HUDEP-2 (cell line): Measurements from ENCODE around the gene PHF14.

Source experiments
- DNase-seq, 76 experiments: peaks; one replicate each; lab custom pipeline; 2025; ENCODE audit not compliant: unreplicated experiment in 76 of 76; lab: John Stamatoyannopoulos, UW

Gene PHF14

DNA sequence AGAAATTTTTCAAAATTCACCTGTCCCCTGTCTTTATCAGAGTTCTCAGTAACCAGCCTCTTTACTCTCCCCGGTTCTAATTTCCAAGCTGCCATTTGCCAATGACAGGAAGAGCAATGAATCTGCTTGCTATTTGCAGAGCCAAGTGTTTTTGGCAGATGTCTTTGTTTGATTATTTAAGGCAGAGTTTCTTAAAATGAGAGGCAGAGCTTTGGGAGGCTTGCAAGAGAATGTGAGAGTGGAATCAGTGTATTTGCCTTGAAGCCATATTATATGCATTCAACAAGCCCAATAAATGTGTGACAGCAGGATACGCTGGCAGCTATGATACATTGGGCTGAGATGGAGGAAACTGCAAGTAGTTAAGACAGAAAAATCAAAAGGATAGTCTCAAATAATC lies 196.5 kb downstream of the PHF14 start:
- no peak for DNase-seq

DNA sequence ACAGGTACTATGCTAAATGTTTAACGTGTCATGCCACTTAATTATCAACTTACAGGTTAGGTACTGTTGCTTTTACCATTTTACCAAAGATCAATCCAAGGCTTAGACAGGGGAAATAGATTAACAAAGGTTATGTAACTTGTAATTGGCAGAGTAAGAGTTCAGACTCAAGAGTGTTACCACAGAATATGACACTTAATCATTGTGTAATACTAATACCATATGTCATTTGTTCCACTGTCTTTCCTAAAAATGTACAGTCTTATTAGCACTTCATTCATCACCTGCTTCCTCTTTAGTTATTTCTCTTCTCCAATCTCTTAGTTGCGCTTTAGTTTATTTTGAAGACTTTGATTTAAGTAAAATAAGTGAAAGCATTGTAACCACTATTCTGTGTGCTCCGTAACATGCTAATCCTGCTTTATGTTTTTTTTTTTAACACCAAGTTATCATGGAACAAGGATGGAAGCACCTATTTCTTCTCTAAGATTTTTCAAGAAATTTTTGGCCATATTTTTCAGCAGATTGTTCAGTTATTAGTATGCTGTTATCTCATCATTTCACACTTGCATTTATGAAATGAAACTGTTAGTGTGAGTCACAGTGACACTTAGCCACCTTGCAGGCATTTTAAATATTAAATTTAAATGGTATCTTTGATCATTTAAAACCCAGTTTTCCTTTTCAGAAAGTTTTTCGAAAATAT lies 197.3 kb downstream of the PHF14 start:
- no peak for DNase-seq

DNA sequence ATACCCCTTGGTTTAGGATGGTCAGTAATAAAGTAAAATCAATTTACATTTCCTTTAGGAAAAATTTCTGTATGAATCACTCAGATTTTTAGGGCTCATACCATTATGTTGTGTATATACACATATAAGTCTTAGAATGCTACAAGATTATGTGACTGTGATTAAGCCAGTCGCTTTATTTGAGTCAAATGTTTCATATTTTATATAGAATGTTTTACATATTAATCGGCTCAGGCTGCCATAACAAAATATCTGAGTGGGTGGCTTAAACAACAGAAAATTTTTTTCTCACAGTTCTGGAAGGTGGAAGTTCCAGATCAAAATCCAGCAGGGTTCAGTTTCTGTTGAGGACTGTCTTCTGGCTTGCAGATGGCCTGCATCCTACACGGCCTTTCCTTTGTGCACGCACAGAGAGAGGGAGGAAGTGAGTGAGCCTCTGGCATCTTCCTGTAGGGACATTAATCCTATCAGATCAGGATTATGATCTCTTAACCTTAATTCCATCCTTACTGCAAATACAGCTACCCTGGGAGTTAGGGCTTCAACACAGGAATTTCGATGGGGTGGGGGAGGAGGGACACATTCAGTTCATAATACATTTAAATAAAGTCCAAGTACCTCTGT lies 198.0 kb downstream of the PHF14 start:
- no peak for DNase-seq

DNA sequence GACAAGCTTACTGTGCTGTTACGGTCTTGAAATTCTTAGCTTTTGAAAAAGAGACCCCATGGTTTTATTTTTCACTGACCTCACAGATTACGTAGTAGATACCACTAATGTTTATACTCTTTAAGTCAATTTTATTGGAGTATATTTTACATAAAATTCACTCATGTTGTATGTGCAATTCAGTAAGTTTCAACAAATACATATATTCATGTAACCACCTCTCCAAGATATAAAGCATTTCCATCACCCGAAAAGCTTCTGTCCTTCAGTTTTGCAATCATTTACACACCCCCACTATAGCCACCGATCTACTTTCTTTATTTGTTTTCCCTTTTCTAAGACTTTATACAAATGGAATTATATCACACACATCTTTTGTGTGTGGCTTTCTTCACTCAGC lies 199.2 kb downstream of the PHF14 start:
- no peak for DNase-seq

DNA sequence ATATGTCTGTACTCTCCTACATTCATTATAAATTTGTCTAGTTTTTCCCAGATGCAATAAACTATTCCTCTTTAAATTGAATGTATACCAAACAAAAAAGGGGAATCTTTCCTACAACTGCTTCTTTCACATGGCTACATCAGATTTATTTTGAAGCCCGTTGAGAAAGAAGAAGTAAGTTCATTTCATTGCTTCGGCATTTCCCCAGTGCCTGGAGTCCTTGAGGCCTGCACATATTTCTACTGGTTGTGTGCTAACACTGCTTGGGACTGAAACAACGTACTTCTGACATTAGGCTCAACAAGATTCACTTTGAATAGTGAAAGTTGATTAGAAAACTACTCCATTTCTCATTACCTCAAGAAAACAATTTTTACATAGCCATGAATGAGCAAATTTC lies 201.7 kb downstream of the PHF14 start:
- no peak for DNase-seq

DNA sequence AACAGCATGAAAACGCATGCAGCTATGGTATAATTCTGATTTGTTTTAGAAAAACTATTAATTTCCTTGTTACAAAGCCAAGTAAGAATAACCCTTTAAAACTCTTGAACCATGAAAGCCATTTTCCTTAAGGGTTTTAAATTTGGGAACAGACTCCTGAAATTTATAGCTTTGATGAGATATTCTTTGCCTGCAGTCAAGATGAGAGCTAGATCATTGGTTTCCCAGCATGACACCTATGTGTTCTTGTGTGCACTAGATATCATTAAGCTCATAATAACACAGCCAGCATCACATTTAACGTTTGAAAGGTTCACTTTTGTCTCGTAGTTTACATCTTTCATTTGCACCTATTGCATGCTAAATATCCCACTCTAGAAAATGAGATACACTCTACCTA lies 202.2 kb downstream of the PHF14 start:
- DNase-seq = no peak

DNA sequence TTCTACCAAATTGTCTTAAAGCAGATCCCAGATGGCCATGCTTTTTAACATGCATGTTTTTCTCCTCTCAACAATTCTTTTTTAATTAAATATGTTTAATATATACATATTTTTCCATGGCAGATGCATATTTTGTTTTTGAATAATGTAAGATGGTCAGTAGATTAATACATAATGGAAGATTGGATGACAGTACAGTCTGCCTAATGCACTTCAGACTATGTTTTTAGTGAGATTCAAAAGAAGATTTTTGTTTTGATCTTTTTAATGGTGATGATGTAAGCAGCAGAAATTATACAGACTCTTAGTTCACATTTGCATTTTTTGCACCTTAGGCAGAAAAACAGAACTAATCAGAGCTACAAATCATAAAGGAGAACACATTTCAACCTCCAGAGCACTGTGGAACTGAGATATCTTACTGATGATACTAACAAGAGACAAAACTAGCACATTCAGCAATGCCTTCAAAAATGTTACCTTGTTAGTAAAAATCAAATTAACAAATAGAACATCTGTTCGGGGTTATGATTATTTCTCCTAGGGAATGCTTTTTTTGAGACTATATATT lies 203.4 kb downstream of the PHF14 start:
- no peak for DNase-seq

DNA sequence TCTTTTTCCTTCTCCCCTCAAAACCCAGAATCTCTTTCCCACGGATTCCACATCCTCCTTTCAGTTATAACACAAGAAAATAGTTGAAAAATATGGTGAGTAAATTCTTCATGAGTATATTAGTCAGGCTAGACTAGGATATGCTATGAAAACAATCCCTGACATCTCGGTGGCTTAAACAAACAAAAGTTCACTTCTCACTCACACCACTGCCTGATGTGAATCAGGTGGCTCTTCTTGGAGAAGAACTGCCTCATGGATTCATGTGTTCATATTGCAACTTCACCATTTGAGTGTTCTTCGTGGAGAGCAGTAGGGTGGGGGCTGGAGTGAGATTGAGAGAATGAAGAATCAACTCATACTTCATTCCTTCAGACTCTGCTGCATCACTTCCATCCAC lies 204.1 kb downstream of the PHF14 start:
- DNase-seq = no peak

DNA sequence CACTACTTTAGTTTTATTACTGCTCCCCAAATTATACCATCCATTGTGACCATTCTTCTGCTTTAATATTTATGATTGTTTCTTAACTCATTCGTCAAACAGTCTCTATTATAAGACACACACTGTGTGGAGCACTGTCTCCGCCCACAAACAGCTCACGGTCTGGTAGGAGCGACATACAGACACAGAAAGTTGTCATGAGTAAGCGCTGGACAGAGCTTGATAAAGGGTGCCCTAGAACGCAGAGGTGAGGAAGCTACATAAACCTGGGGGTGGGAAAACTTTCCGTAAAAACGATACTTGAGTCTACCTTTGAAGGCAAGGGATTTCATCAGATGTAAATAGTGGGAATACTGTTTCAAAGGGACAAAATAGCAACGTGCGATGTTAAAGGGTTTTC lies 207.9 kb downstream of the PHF14 start:
- DNase-seq = no peak

DNA sequence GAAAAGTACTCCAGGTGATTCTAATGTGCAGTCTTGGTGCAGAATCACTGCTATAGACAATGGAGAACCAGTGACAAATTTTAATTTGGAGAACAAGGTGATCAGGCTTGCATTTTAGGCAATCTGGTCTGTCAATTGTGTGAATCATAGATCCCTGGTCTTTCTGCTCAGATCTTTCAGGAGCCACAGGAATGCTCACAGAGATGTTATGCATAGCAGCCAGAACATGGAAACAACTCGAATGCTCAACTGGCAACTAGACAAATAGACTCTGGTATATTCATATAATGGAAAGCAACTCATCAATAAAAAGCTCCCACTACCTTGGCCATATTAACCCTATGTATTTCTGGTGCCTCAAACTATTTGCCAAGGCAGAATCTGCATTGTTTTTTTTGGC lies 209.1 kb downstream of the PHF14 start:
- no peak for DNase-seq

DNA sequence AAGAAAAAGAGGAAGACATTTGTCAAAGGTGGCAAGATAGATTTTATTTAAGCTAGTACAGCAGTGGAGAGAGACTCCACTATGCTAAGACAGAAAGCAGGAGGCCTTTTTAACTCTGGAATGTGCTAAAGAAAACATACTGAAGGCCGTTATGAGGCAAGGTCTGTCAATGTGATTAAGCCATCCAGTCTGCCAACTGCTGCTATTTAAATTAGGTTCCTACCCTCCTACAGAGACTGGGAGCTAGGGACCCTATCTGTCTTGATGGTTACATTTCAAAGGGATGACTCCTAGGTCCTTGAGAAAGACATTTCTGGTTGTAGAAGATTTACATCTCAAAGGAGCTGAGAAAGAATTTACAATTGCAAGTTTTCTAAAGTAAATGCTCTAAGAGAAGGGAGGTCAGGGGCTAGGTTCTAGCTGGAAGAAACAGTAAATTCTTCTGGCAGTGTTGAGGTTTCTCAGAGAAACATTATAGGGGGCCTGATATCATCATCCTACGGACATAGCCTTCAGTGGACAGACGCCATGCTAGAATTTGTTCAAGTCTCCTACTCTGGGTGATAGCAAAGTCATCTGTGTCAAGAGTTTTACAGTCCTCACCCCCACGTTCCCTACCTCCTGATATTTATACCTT lies 211.6 kb downstream of the PHF14 start:
- DNase-seq = no peak

DNA sequence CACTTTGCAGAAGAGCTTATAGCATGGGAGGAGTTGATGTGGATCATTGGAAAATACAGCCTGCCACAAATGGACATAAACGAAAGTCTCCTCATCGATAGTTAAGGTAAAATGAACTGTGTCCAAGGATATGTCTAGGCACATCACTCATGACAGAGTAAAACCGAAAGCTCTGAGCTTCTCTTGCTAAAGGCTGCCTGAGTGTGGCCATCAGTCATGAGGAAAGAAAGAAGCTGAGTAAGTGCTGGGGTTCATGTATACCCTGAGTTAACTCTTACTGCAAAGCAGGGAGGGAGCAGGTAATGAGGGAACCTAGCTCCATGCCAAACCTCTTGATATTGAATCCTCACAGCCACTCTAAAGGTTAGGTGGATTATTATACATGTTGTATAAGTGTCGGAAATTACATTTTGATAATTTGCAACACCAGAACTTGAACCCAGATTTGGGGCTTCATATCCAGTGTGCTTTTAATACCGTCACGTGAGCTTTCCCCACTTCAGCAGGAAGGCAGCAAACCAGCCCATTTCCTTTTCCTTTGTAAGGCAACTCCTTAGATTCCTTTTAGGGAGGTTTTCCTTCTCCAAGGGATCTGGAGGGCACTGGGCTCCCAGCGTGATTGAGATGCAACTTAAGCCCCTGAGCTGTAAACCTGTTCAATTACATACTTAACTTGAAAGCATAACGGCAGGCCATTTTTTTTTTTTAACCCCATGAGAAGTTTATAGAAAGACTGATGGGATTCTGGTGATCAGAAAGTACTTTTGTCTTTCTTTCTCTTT lies 215.0 kb downstream of the PHF14 start:
- peak in 1 of 76 experiments; percentile 10 for DNase-seq

DNA sequence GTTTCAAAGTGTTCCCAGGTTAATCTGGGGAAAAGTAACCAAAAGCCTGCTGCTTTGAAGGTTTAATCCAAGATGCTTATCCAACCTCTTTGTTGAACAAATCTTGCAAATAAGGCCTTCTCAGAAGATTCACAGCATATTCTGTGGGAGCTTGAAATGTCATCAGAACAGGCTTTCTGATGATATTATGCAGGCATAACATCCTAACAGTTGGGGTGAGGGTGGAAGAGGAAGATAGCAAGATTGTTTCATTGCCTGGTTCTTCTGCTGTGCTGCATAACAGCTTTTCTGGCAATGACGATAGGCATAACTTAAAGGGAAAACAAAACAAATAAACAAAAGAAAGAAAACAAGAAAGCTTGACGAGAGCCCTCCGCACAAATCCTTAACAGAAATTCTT lies 217.4 kb downstream of the PHF14 start:
- no peak for DNase-seq

DNA sequence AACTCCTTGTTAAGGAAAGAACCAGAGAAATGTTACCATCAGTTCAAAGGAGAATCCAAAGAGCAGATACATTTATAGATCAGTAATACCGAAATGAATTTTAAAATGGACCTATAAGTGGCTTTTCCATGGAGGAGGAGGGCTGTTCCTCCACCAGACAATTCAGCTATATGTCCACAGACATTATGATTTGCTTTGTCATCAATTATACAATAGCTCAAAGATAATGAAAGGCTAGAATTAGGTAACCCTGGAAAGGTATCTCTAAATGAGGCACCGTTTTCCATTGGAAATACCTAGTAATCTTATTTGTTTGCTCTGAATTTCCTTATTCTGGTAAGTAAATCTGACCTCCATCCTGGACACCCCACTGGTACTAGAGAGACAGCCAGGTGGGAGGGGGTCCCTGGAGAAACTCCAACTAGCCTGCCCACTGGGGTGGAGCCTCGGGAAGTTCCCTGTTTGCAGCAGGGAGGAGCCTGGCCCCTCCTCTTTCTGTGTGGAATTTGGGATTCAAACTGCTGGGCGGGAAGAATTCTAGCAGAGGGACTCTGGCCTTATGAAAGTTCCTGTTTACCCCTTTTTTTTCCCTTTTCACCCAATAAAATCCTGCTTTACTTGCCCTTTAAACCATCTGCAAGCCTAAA lies 218.0 kb downstream of the PHF14 start:
- DNase-seq = no peak

DNA sequence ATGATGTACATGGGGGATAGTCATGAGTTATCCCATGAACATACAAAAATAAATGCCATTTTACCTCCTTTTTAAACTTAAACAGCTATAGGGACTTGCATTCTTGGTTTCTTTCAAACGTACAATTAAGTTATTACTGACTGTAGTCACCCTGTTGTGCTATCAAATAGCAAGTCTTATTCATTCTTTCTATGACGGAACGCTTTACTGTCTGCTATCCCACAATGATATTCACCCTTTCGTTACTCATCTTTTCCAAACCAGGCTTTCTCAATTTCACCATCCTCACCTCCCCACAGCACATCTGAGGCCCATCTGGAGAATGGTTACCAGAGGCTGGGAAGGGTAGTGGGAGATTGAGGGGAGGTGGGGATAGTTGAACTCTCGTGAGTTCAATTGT lies 218.8 kb downstream of the PHF14 start:
- DNase-seq = no peak

DNA sequence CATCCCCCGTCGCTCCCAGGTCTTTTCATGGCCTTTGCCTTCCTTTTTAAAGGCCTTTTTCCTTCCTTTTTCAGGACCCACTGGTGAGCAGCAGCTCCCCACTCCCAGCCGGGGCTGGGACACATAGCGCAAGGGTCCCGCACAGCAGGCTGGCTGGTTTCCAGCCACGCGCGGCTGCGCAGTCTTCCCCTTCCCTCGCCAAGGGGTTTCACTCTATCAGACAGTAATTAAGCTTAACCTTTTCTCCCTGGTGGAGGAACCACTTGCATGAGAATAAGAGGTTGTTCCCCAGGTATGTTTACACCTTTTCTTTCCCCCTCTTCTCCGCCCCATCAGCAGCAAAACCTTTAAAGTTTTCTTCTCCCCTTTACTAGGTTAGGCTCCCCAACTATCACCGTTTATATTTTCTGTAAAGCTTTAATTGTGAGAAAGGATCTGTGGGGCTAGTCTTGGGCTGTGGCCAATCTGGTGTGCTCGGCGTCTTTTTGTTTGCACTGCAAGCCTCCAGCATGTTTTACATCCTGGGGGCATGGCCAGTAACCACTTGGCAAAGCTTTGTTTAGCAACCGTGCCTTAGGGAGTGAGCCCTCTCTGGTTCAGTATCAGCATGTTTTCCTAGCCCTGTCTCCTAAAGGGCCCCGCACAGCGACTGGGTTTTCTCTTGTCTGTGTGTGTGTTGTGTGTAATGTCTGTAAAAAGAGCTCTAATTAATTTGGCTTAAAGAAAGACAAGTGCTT lies 219.6 kb downstream of the PHF14 start:
- DNase-seq = no peak

DNA sequence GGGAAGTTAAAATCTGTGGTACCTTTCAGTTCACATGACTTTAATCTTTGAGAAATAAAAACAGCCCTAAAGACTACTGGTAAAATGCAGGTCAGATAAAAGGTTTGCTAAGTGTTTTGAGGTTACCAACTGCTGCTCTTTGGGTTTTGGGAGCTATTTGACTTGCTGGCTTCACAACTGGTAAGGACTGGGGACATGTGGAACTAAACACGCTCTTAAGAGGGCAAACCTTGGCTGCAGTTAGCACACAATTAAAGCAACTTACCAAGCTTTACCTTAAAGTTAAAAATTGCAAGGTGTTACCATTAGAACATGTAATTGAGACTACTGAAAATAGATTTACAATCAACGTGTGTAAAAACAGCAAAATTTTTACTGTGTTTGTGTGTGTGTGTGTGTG lies 220.2 kb downstream of the PHF14 start:
- no peak for DNase-seq

DNA sequence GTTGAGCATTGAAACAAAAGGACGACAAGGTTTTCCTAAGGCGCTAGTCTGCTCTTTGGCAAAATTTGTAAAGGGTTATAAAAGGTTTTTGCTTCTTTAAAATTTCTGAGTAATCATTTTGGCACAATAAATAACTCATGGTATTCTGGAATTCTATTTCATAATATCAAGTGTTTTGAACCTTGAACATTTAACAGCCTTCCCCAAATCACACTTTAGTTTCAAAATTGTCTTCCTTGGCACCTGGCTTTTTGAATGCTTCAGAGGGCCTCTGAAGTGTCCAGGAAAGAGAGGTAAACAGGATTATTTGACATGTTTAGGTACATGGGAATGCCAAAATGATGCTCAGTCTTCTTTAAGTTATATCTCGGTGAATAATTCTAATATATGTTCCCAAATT lies 220.8 kb downstream of the PHF14 start:
- no peak for DNase-seq

DNA sequence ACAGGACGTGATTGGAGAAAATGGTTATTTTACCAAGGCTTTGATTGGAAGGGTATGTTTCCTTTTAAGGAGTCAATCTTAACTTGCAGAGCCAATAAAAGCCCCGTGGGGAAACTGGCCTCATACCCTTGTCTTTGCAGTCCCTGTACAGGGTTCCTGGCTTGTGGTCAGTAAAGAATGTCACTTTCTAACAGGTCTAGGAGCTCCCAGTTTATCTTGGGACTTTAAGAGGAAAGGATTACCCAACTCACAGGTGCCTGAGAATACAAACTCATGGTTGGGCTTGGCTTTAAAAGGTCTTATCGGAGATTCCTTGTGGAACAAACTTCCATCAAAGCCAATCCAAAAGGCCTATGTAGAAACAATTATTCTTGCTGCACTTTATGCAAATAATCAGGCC lies 221.8 kb downstream of the PHF14 start:
- no peak for DNase-seq

DNA sequence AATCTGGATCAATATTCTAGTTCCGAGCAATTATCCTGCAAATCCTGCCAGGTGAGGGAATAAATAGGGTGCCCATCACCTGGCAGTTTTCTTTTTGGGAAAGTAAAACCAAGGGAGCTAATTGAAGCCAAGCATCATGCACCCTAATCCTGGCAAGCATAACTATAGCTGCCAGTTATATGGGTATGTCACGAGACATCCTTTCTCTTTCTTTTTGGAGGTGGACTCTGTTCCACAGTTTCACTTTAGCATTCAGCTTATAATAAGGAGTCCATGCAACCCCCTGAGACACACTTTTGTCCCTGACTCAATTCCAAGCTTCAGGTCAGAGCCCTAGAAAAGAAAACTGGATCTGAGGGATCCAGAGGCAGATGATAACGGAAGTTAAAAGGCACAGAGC lies 222.5 kb downstream of the PHF14 start:
- no peak for DNase-seq
